Skeletal muscle cell (primary cell): Measurements from ENCODE around the gene CIAPIN1.

ENCODE experiments used
- DNase-seq: peaks from one replicate; pipeline ENCODE4 v3.0.0-alpha.2; 2010; ENCODE audit warnings: low read depth
- H3K4me3 ChIP-seq: 2 replicates; pipeline ENCODE4 v1.5.1; 2011; ENCODE audit warnings: low read depth, mild to moderate bottlenecking, control low read depth, low read length, moderate library complexity

Gene CIAPIN1

GRCh38 chr16:57387598-57388354 lies 59.4 kb downstream of the CIAPIN1 start:
- no peak overlapping the region for H3K4me3 ChIP-seq
- no peak for DNase-seq

DNA sequence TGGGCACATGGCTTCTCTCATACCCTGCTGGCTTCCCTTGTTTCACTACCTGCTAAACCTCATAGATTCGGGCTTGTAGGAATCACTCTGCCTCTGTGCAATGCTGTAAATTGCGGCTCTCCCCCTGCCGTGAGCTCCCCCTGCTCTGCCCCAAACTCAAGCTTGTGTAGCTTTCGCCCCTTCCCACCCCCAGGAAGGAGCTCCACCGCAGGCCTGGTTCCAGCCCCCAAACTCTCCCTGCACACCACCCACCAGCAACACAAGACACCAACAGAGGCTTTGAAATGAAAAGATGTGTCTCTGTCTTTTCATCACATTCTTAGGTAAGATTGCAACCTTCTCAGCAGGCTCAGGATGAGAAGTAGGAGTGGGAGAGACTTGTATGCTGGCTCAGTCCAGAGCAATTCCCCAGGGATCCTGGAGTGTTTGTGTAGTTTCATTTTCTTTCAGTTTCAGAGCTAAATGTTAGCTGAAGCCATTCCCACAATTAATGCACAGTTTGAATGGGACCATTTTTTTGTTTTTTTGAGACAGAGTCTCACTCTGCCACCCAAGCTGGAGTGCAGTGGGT lies 60.7 kb downstream of the CIAPIN1 start:
- DNase-seq: peak; percentile 66
- H3K4me3 ChIP-seq: no peak overlapping the region

DNA sequence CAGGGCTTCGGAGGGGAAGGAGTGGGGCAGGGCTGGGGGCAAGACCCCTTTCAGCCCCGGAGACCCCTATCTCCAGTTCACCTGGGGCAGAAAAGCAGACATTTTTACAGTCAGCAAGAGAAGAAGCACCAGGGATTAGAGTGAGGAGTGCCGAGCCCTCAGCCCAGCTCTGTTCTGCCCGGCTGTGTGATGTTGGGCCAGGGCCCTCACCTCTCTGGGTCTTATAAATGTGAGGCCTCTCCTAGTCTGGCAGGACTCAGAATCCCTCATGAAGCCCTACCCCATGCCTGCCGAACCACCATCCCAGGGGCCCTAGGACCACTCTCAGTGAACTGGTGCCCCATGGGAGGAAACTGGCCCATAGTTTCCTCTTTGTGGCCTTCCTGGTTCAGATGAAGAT lies 62.1 kb downstream of the CIAPIN1 start:
- DNase-seq: no peak

GRCh38 chr16:57384248-57385070 lies 62.7 kb downstream of the CIAPIN1 start:
- no peak for DNase-seq
- H3K4me3 ChIP-seq: no peak overlapping the region

More for the DNA sequence above, 62.1 kb downstream of the CIAPIN1 start:
- no peak overlapping the region for H3K4me3 ChIP-seq

DNA sequence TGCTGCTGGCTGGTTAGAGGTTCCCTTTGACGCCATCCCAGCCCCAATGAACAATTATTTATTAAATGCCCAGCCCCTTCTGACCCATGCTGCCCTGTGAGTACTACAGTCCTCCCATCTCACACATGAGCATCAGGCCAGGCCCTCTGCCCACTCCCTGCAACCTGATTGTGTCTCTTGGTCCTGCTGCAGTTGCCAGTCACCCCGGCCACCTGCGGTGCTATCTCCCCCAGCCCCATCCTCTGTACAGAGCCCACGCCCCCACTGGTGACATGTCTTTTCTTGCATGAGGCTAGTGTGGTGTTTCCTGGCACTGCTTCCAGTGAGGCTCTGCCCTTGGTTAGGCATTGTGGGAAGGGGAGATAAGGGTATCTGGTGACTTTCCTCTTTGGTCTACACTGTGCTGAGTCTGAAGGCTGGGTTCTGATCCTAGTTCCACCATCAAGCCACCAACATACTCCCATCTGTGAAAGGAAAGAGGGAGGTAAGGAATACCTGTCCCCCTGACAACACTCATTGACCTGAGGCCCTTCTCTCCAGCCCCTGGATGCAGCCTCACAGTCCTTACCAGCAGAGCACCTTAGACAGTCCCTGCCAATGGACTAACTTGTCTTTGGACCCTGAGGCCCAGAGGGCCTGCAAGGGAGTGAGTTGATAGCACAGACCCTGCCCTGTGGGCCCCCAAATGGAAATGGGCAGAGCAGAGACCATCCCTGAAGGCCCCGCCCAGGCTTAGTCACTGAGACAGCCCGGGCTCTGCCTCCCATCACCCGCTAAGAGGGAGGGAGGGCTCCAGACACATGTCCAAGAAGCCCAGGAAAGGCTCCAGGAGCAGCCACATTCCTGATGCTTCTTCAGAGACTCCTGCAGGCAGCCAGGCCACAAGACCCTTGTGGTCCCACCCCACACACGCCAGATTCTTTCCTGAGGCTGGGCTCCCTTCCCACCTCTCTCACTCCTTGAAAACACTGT lies 63.6 kb downstream of the CIAPIN1 start:
- H3K4me3 ChIP-seq: no peak overlapping the region
- DNase-seq: no peak

GRCh38 chr16:57382535-57383275 lies 64.5 kb downstream of the CIAPIN1 start:
- no peak overlapping the region for H3K4me3 ChIP-seq
- no peak for DNase-seq

DNA sequence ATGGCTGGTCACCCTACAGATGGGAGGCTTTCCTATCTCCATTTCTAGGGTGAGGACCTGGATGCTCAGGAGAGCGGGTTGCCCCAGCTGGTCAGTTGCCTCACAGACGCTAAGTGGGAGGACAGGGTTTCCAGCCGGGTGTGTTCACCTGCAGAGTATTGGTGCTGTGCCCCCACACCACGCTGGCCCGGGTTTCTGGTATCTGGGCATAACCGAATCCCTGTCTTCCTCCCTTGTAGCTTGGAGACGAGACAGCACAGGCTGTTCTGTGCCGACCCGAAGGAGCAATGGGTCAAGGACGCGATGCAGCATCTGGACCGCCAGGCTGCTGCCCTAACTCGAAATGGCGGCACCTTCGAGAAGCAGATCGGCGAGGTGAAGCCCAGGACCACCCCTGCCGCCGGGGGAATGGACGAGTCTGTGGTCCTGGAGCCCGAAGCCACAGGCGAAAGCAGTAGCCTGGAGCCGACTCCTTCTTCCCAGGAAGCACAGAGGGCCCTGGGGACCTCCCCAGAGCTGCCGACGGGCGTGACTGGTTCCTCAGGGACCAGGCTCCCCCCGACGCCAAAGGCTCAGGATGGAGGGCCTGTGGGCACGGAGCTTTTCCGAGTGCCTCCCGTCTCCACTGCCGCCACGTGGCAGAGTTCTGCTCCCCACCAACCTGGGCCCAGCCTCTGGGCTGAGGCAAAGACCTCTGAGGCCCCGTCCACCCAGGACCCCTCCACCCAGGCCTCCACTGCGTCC lies 65.2 kb downstream of the CIAPIN1 start:
- H3K4me3 ChIP-seq: no peak overlapping the region
- no peak for DNase-seq

DNA sequence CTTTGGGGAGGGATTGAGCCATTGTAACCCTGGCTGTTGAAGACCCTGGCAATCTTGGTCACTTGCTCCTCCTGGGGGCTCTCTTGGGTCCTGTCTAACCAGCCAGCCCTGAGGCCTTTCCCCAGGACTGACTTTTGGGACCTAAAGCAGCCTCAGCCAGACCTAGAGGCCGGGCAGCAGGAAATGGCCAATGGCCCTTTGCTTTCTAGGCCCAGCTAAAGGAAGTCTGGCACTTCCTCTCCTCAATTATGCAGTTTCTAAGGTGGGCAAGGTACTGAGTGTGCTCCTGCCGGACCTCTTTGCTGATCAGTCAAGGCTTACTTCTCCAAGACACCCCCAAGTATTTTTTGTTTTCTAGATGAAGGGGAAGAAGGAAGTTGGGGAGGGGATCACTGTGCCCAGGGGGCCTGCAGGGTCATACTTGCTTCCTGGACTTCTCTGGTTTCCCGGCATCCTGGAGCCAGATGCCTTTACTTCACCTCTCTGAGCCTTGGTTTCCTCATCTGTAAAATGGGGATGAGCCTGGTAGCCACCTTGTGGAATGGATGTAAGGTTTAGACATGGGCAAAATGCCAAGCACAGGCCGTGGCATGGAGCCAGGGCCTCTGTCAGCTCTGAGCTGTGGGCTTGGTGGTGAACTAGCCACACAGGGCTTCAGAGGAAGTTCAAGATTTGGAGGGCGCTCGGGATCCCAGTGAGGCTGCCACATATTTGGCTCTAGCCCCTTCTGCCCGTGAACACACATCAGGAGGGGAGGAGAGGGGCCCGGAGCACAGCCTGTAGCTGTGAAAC lies 66.3 kb downstream of the CIAPIN1 start:
- no peak overlapping the region for H3K4me3 ChIP-seq
- no peak for DNase-seq

DNA sequence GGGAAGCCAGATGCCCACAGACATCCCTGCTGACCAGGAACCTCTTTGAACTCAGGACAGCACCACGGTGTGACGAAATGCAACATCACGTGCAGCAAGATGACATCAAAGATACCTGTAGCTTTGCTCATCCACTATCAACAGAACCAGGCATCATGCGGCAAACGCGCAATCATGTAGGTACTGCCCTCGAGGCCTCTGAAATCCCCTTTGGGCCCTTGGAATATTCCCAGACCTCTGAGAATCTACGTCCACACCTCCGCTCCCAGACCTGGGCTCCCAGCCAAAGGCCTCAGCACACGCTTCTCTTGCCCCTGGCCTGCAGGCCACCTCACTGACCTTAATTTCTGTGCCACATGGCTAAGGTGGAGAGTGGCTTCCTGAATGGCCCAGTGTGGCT lies 67.6 kb downstream of the CIAPIN1 start:
- no peak for DNase-seq
- H3K4me3 ChIP-seq: no peak overlapping the region
